GM12875 (cell line): ENCODE measurements around the gene FAM43B.

Experiments
- H3K4me3 ChIP-seq: one replicate; pipeline ENCODE4 v1.5.1; 2011; ENCODE audit warnings: low read depth, low read length, control low read depth
- CTCF ChIP-seq: IDR thresholded peaks from 2 replicates; pipeline ENCODE4 v1.5.1; 2011; ENCODE audit warnings: low read depth, mild to moderate bottlenecking, control low read depth, inconsistent platforms, low read length, moderate library complexity, borderline replicate concordance; ENCODE audit not compliant: insufficient read depth

Gene FAM43B

GRCh38 chr1:20569523-20570098 is 17.2 kb downstream of the FAM43B start:
- H3K4me3 ChIP-seq = no peak overlapping the region
- no peak for TF ChIP-seq CTCF

GRCh38 chr1:20571427-20571826 is 19.1 kb downstream of the FAM43B start:
- TF ChIP-seq CTCF = no peak

GRCh38 chr1:20573987-20574386 is 21.6 kb downstream of the FAM43B start:
- no peak for TF ChIP-seq CTCF
- H3K4me3 ChIP-seq = no peak overlapping the region

More at GRCh38 chr1:20571427-20571826, 19.1 kb downstream of the FAM43B start:
- H3K4me3 ChIP-seq = no peak overlapping the region

GRCh38 chr1:20574686-20575540 is 22.5 kb downstream of the FAM43B start:
- no peak overlapping the region for H3K4me3 ChIP-seq
- TF ChIP-seq CTCF = peak; percentile 82

- no peak overlapping the region for H3K4me3 ChIP-seq
- no peak for TF ChIP-seq CTCF
These were observed 23.4 kb downstream of the FAM43B start for GRCh38 chr1:20575541-20576336.

GRCh38 chr1:20578062-20578461 is 25.7 kb downstream of the FAM43B start:
- no peak for TF ChIP-seq CTCF
- no peak overlapping the region for H3K4me3 ChIP-seq
